Activated CD8-positive, alpha-beta memory T cell treated with anti-CD3 and anti-CD28 coated beads for 48 hours (primary cell): ENCODE data around the gene UMAD1.

Source experiments
- DNase-seq, 3 experiments: peaks; one replicate each; pipeline ENCODE4 v3.0.0-alpha.2; 2020; ENCODE audit warnings: low read depth in 2 of 3, low spot score in 2 of 3

UMAD1 gene

DNA sequence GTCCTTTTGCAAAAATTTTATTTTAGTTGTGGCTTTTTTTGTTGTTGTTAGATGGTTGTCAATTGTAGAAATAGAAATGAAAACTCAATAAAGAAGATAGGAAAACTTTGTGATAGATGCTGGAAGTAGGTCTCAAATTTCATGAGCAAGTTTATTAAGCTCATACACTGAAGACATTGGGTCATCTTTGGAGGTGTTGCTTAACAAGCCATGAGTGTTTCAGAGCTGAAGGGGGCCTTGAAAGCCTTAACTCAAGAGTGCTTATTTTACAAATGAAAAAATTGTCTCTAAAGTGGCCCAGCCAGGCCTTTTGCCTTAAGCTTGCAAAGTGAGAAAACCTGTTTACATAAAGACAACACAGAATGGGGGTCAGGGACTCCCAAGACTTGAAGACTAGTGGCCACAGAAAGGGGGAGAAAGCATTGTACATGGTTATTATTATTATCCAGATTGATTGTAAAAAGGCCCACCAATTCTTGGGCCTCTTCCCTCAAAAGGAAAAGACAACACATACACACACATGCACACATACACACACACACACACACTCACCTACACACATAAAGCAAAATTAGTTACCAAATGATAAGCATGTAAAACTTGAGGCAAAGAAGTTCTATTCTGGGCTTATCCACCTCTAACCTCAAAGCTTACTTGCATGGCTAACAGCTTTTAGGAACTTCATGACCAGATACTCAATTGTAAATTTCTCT is 278.3 kb downstream of the UMAD1 start:
- DNase-seq = no peak

- no peak for DNase-seq
Observed at GRCh38 chr7:7919449-7919945, 278.9 kb downstream of the UMAD1 start.

DNA sequence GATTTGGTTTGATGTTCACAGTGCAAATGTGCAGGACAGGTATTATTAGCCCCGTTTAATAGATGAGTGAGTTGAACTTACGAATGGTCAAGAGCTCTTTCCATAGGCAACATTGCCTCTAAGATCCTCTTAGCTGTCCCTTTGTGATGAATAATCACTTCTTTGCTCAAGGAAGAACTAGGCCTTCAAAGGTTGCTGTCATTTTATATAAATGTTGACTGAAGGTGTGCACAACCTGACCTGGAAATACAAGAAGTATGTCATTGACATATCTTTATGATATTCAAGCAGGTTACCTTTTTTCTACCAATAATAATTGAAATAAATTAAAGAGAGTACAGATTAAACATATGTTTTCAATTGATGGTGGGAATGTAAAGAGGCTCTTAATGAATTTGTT is 279.5 kb downstream of the UMAD1 start:
- DNase-seq = no peak

- DNase-seq = no peak
Observed at GRCh38 chr7:7920481-7920880, 279.9 kb downstream of the UMAD1 start.

DNA sequence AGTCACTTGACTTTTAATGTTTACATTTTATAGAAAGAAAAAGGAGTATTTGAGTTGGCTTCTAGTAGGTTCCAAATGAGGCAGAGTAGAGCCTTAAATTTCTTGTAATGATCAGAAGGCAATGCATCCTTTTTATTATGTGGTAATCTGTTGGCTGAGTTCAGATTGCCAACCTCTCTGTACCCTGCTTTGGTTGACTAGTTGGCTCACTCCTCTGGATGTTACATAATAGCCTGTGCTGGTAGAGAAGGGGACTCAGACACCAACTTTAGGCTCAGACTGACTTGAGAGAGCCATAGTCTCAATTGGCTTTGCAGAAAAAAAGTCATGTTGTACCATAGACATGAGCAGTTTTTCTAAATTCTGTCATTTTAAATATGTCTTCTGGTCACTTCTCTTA is 281.3 kb downstream of the UMAD1 start:
- no peak for DNase-seq

- no peak for DNase-seq
Observed at GRCh38 chr7:7922684-7923385, 282.3 kb downstream of the UMAD1 start.

- DNase-seq = no peak
Observed at GRCh38 chr7:7923818-7924217, 283.3 kb downstream of the UMAD1 start.

DNA sequence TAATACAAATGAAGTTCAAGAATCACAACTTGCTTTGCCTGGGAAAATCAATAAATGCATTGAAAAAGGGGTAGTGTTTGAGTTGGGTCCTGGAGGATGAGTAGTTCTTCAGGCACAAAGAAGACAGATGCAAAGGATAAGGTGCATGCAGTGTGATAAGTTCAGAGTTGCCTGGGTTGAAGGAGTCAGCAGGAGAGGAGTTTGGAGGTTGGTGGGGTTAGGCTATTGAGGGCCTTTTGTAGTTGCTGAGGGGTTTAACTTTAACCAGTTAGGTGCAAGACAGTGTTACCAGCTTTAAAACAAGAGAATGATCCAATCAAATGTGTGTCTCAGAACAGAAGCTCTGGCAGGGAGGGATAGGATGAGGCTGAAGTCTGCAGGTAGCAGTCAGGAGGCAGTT is 283.8 kb downstream of the UMAD1 start:
- DNase-seq = no peak
